ENCODE results near the gene BEX1. TPM values are rescaled to one million over a fixed set of nuclear protein-coding genes. Genes with fewer than 3 reads are reported as not detected.

BEX1 gene
- polyA plus RNA-seq, 1 donor: 0.34 TPM

Other genes starting within 250 kb of the BEX1 start
- gene RAB40AL, start 126.9 kb downstream of the BEX1 start, polyA plus RNA-seq (ENCODE audit: insufficient read length): not detected
- gene NXF3, start 29.0 kb upstream of the BEX1 start, polyA plus RNA-seq (ENCODE audit: insufficient read length): not detected
- 30.9 TPM for gene BEX4, start 150.9 kb upstream of the BEX1 start, polyA plus RNA-seq (ENCODE audit: insufficient read length)
- 79.7 TPM for gene TCEAL8, start 191.0 kb upstream of the BEX1 start, polyA plus RNA-seq (ENCODE audit: insufficient read length)
- gene TCEAL5, start 212.6 kb upstream of the BEX1 start, polyA plus RNA-seq (ENCODE audit: insufficient read length): 3.3 TPM
- 37.6 TPM for gene BEX2, start 246.8 kb upstream of the BEX1 start, polyA plus RNA-seq (ENCODE audit: insufficient read length)

Measured in hindlimb muscle (tissue), 1 donor.